ENCODE data around the gene HNF1A. TPM values are rescaled to one million over a fixed set of nuclear protein-coding genes. Genes with fewer than 3 reads are reported as not detected.

The HNF1A gene
- total and polyA plus RNA-seq, 2 of the 13 experiments (the other 11 are each of a cell fraction or from before 2014, with no cell fraction given) = 13.4 to 34.7 TPM

DNA sequence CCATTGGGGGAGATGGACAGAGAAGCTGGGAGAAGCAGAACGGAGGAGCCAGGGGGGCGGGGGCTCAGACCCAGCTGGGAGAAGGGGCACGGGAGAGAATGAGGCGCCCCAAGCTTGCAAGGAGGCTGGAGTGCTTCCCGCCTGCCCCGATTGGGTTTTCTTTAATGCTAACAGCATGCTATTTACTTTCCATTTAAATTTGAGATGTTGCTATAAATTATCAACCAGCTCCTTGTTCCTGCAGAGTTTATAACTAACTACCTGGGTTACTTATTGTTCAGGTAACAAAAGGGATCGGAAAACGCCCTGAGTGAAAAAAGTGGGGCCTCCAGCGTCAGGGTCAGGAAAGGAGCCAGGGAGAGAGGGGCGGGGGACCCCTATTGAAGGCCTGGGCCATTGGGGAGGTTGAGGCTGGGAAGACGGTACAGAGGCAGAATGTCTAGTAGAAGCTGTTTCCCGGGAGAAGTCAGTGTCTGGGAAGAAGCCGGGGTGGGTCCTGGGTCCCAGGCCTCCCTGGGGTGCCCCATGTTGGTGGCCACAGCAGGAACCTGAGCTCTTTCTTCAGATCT lies 2.5 kb downstream of the HNF1A start (continued):
- TF ChIP-seq, protein P1, sequence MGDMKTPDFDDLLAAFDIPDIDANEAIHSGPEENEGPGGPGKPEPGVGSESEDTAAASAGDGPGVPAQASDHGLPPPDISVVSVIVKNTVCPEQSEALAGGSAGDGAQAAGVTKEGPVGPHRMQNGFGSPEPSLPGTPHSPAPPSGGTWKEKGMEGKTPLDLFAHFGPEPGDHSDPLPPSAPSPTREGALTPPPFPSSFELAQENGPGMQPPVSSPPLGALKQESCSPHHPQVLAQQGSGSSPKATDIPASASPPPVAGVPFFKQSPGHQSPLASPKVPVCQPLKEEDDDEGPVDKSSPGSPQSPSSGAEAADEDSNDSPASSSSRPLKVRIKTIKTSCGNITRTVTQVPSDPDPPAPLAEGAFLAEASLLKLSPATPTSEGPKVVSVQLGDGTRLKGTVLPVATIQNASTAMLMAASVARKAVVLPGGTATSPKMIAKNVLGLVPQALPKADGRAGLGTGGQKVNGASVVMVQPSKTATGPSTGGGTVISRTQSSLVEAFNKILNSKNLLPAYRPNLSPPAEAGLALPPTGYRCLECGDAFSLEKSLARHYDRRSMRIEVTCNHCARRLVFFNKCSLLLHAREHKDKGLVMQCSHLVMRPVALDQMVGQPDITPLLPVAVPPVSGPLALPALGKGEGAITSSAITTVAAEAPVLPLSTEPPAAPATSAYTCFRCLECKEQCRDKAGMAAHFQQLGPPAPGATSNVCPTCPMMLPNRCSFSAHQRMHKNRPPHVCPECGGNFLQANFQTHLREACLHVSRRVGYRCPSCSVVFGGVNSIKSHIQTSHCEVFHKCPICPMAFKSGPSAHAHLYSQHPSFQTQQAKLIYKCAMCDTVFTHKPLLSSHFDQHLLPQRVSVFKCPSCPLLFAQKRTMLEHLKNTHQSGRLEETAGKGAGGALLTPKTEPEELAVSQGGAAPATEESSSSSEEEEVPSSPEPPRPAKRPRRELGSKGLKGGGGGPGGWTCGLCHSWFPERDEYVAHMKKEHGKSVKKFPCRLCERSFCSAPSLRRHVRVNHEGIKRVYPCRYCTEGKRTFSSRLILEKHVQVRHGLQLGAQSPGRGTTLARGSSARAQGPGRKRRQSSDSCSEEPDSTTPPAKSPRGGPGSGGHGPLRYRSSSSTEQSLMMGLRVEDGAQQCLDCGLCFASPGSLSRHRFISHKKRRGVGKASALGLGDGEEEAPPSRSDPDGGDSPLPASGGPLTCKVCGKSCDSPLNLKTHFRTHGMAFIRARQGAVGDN (CRISPR knock-in tag; IDR thresholded peaks at IDR 0.05) = peak; percentile 19; the same call in 1 of the 2 replicates

- Histone ChIP-seq H3K9me3 (ENCODE audit: low read length) (no peaks in the 10 kb centered on the region), H3K9ac (ENCODE audit: insufficient read depth, low read depth, low read length) (peak overlapping the region; percentile 99), H3K36me3 (replicated peaks in 1 of 2; ENCODE audit: control insufficient read depth in 1 of 2, insufficient read depth in 2 of 2, low read length in 2 of 2) (peaks cover 3 to 12% of the 10 kb centered on the region in 2 experiments; a peak in 3 of 5 replicates), H3K4me2 (ENCODE audit: low read depth, low read length) (peak overlapping the region; percentile 93), H3K27me3 (ENCODE audit: control insufficient read depth in 1 of 2, insufficient read depth in 2 of 2, low read length in 2 of 2) (no peaks in the 10 kb centered on the region; a peak in 1 of 5 replicates), H3K4me3 (replicated peaks in 1 of 3; ENCODE audit: insufficient read depth in 1 of 3, low read depth in 2 of 3, low read length in 3 of 3) (peak overlapping the region; percentile 90 to 98 (median 98)), H4K20me1 (ENCODE audit: insufficient read depth, low read length) (no peaks in the 10 kb centered on the region), H2AFZ (ENCODE audit: low read length) (no peak overlapping the region), H3K4me1 (ENCODE audit: insufficient read depth, low read length) (peaks cover 62% of the 10 kb centered on the region), H3K79me2 (ENCODE audit: insufficient read depth, low read length) (peaks cover 72% of the 10 kb centered on the region), H3K27ac (ENCODE audit: extremely low read length, insufficient read depth, low read length) (peak overlapping the region; percentile 100)
- intact Hi-C loops (cut with micrococcal nuclease; ENCODE audit: unreplicated experiment) (no loop called here), in situ Hi-C loops (cut with HindIII; ENCODE audit: extremely low pct_ligation_motif_present, low pct_unique_long_range_greater_than_20kb) (no loop called here)
- no peak for DNase-seq (ENCODE audit: low spot score)
- BruUV-seq (replicated peaks) = no TSS peak
- 25% methylated on average over 6 of the region's 6 CpGs for WGBS (ENCODE audit: low lambda C conversion rate)
- POLR2A ChIA-PET = interaction anchor here (0.5 to 6.9 kb wide), 17 partner anchors 9 to 690 kb away, joined by 3 to 176 read pairs (median 8); partner anchors contain the start of genes POP5 and RNU4-2
- CTCF ChIA-PET (ENCODE audit: low intra/inter-chr PET ratio, low total read pairs) = no interaction called here
- FAIRE-seq = no peak
- no peak for ATAC-seq
- TF ChIP-seq ZNF672 (CRISPR knock-in tag; IDR thresholded peaks at IDR 0.05) (no peak), PATZ1 (CRISPR knock-in tag; IDR thresholded peaks at IDR 0.05) (peak; percentile 72; the same call in 1 of the 2 replicates), ZNF160 (CRISPR knock-in tag; IDR thresholded peaks at IDR 0.05) (no peak), ZFP91 (CRISPR knock-in tag; IDR thresholded peaks at IDR 0.05; ENCODE audit: borderline replicate concordance) (no peak), ZNF350 (CRISPR knock-in tag; IDR thresholded peaks at IDR 0.05; ENCODE audit: borderline replicate concordance, low read depth) (no peak), YEATS4 (CRISPR knock-in tag; IDR thresholded peaks at IDR 0.05; ENCODE audit: borderline replicate concordance) (no peak), HOXA5 (CRISPR knock-in tag; IDR thresholded peaks at IDR 0.05) (no peak), ZNF414 (CRISPR knock-in tag; IDR thresholded peaks at IDR 0.05) (no peak), ETV5 (CRISPR knock-in tag; IDR thresholded peaks at IDR 0.05; ENCODE audit: borderline replicate concordance) (peak; percentile 40), TOE1 (CRISPR knock-in tag; IDR thresholded peaks at IDR 0.05) (no peak), RCOR2 (CRISPR knock-in tag; IDR thresholded peaks at IDR 0.05) (peak; percentile 70; the same call in 1 of the 2 replicates)
- TF ChIP-seq, protein P2, sequence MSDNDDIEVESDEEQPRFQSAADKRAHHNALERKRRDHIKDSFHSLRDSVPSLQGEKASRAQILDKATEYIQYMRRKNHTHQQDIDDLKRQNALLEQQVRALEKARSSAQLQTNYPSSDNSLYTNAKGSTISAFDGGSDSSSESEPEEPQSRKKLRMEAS (IDR thresholded peaks at IDR 0.05) = no peak
Observed at GRCh38 chr12:120981407-120981941, 3.1 kb downstream of the HNF1A start.

All from HepG2 (cell line).